Stimulated activated CD4-positive, alpha-beta T cell treated with anti-CD3 and anti-CD28 coated beads, Interleukin-2, amount 100 ng/mL, for 48 hours (primary cell): ENCODE results near the gene CSRNP3.
"Not testable (repeated sequence)": the region's sequence is repeated elsewhere in the genome, so short reads cannot be mapped to it uniquely, and the experiment has no call there.

Source experiments
- DNase-seq, 2 donors: peaks; one replicate each; pipeline ENCODE4 v3.0.0-alpha.2; 2020

The CSRNP3 gene

GRCh38 chr2:165640247-165640929 lies 170.9 kb downstream of the CSRNP3 start:
- DNase-seq, result no peak

- DNase-seq, result no peak
Measured at GRCh38 chr2:165645930-165646831, 176.7 kb downstream of the CSRNP3 start.

DNA sequence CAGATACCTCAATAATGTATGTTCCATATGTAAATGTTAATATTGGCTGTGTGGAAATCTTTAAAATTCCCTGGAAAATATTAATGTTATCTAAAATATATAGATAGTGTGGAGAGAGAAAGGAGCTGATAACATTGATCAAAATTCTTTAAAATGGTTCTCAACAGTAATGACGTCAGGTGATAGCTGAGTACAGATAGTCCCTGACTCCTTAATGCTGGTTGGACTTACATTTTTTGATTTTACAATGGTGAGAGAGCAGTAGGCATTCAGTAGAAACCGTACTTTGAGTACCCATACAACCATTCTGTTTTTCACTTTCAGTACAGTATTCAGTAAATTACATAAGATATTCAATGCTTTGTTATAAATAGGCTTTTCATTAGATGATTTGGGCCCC lies 177.9 kb downstream of the CSRNP3 start:
- DNase-seq, result no peak

- DNase-seq, result no peak
Measured at GRCh38 chr2:165648801-165649200, 179.3 kb downstream of the CSRNP3 start.

- DNase-seq, result no peak
Measured at GRCh38 chr2:165651233-165651632, 181.7 kb downstream of the CSRNP3 start.

- no peak for DNase-seq
Measured at GRCh38 chr2:165655661-165656060, 186.2 kb downstream of the CSRNP3 start.

DNA sequence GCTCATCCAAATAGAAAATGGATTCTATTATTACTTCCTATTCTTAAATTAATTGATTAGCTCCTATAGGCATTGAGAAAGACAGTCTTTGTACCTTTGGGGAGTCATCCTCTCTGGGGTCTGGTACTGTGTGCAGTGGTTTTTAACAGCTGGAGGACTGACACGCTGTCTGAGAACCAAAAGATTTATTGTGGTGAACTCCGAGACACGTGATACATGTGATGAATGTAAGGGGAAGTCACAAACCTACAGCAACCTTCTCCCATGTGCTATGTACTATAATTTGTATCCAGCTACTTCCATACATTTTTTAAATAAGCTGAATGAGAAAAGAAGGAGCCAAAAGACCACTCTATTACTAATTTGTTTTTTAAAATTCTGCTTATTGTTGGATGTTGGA lies 190.9 kb downstream of the CSRNP3 start:
- no peak for DNase-seq

- no peak for DNase-seq
Measured at GRCh38 chr2:165662720-165663119, 193.2 kb downstream of the CSRNP3 start.

DNA sequence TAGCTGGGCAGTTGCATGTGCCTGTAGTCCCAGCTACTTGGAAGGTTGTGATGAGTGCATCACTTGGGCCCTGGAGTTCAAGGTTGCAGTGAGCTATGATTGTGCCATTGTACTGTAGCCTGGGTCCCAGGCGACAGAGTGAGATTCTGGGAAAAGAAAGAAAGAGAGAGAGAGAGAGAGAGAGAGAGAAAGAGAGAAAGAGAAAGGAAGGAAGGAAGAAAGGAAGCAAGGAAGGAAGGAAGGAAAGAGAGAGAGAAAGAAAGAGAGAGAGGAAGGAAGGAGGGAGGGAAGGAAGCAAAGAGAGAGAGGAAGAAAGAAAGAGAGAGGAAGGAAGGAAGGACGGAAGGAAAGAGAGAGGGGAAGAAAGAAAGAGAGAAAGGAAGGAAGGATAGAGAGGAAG lies 196.1 kb downstream of the CSRNP3 start:
- DNase-seq, result no peak

DNA sequence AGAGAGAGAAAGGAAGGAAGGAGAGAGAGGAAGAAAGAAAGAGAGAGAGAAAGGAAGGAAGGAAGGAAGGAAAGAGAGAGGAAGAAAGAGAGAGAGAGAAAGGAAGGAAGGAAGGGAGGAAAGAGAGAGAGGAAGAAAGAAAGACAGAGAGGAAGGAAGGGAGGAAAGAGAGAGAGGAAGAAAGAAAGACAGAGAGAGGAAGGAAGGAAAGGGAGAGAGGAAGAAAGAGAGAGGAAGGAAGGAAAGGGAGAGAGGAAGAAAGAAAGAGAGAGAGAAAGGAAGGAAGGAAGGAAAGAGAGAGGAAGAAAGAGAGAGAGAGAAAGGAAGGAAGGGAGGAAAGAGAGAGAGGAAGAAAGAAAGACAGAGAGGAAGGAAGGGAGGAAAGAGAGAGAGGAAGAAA lies 196.6 kb downstream of the CSRNP3 start:
- DNase-seq, result not testable (repeated sequence)

DNA sequence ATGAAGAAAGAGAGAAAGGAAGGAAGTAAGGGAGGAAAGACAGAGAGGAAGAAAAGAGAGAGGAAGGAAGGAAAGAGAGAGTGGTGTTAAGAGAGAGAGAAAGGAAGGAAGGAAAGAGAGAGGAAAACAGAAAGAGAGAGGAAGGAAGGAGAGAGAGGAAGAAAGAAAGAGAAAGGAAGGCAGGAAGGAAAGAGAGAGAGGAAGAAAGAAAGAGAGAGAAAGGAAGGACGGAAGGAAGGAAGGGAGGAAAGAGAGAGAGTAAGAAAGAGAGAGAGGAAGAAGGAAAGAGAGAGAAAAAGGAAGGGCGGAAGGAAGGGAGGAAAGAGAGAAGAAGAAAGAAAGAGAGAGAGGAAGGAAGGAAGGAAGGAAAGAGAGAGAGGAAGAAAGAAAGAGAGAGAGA lies 197.1 kb downstream of the CSRNP3 start:
- no peak for DNase-seq

GRCh38 chr2:165667375-165667774 lies 197.9 kb downstream of the CSRNP3 start:
- no peak for DNase-seq

DNA sequence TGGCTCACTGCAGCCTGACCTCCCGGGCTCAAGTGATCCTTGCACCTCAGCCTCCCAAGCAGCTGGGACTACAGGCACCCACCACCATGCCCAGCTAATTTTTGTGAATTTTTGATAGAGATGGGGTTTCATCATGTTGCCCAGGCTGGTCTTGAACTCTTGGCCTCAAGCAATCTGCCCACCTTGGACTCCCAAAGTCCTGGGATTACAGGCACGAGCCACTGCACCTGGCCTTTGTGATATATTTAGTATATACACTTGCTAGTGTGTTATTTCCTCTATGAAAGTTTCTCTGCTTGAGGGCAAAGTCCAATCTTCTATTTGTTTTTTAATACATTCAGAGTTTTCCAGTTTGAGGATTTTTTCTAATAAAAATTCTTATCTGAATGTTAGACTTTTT lies 205.3 kb downstream of the CSRNP3 start:
- DNase-seq, result no peak

GRCh38 chr2:165675551-165675968 lies 206.1 kb downstream of the CSRNP3 start:
- DNase-seq, result no peak

DNA sequence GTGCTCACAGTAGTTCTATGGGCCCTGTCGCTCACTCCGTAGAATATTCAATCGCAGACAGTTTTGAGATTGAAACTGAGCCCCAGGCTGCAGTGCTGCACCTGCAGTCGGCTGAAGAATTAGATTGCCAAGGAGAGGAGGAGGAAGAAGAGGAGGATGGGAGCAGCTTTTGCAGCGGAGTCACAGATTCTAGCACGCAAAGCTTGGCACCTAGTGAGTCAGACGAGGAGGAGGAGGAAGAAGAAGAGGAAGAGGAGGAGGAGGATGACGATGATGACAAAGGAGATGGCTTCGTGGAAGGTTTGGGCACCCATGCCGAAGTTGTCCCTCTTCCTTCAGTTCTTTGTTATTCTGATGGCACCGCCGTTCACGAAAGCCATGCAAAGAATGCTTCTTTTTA lies 209.4 kb downstream of the CSRNP3 start:
- DNase-seq, result no peak

DNA sequence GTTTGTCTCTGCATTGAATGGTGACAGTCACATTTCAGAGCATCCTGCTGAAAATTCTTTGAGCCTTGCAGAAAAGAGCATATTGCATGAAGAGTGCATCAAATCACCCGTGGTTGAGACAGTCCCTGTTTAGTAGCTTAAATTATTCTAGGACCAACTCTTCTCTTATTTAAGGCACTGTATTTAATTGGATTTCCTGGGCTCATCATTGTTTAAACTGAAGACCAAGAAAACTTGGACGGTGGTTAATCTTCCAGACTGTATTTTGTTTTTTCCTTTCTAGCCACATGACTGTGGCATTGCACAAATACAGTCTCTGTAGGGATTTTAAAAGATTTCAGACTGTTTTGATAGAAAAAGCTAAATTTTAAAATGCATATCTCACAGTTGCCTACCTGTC lies 210.1 kb downstream of the CSRNP3 start:
- DNase-seq, result no peak

- no peak for DNase-seq
Measured at GRCh38 chr2:165681841-165682240, 212.3 kb downstream of the CSRNP3 start.

DNA sequence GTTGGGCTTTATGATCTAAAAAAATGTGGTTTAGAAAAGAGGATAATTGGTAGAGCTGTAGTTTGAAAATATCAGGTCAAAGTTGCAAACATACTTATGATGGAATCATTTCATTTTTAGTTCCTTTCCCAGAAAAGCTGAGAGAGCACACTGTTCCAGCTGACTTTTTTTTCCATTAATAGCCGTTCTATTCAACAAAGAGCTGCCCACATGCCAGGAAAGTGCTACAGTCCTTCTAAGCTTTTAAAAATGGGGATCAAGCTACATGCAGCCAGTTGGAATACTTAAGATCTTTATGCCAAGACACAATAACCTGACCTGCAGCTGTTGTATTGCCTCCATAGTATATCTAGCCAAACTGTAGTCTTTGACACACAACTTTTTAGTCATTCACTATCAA lies 213.0 kb downstream of the CSRNP3 start:
- no peak for DNase-seq

DNA sequence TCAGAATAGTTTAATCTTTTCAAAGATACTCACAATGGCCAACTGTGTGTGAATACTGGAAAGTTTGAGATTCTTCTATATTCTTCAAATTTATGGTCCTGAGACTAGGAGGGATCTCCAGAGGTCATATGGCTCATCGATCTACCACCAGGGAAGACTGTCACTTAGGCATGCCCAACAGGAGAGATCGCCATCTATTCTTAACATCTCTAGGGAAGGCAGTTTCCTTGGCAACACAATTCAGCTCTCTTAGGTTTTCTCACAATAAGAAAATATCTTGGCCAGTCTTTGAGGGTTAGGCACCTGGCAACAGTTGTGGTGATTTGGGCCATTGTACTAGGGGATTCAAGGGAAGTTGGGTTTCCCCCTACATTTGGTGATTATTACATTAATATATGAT lies 217.3 kb downstream of the CSRNP3 start:
- no peak for DNase-seq

DNA sequence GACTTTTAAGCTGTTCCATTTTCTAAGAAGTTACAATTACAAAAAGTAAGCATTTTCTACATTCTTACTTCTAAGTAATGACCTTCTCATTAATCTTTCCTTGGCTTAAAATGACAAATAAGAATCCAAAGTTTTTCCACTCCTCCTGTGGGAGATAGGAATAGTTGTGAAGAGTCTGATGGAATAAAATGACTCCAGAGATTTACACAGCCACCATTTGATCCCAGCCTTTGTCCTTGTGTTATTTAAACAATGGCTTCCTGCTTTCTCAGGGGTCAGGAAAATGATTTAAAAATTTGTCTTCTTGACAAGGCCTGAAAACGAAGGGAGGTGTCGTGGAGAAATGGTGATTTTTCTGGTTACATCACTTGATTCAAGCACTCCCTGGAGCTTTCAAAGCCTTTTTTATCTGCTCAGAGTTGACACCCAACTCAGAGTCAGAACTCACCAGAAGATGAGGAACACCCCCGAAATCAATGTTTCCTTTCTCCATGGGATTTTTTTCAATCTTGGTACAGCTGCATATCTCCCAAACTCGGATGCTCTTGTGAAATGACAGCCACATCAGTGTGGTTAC lies 218.0 kb downstream of the CSRNP3 start:
- DNase-seq, result no peak

DNA sequence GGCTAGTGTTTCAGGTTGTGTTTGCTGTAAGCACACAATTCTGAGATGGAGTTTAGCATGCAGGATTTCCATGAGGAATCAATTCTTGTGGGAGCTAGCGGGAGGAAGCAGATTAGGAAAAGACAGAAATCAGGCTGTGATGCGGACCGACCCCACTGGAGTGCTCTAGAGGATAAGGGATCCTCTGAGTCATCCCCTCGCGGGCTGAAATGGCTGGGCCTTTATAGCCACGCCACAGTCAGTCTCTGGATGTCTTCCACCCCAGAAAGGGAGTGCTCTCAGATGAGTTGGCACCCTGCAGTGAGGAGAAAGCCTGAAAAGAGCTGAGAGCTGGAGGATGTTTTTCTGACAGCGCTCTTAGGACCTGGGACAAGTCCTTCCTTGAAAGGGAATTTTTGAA lies 222.1 kb downstream of the CSRNP3 start:
- DNase-seq, result no peak

DNA sequence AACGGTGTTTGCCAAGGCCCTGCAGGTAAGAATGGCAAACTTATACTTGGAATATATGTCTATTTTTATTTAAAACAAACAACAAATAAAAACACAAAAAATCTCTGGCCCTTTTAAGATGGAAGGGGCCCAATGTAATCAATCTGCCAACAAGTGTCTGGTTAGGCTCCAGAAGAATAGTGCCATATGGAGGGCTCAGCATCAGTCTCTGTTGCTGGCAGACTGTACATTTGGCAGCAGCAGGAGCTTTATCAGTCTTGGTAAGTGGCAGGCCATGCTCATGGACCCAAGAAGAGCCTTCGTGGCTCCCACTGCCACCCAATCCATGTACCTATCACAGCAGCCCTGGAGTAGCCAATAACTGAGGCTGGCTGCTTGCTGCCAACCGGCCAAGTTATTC lies 223.4 kb downstream of the CSRNP3 start:
- DNase-seq, result no peak

DNA sequence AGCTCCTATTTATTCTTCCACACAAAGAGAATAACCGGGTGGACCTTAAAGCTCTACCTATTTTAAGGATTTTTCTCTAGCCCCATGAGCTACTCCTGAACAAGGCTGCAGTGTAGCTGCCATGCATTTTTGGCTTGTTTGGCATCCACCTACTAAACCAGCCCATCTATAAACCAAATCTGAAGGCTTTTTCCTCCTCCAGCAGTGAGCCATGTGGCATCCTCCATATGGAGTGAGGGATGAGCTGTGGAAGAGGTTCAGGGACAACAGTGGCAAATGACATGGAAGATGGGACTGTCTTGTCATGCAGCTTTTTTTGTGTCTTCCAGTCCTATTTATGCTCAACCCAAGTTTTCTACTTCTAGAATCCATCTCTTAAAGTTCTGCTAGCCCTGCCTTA lies 224.3 kb downstream of the CSRNP3 start:
- DNase-seq, result no peak
